ENCODE data around the gene F8.
"Not testable (repeated sequence)": the region's sequence is repeated elsewhere in the genome, so short reads cannot be mapped to it uniquely, and the experiment has no call there.

F8 gene

DNA sequence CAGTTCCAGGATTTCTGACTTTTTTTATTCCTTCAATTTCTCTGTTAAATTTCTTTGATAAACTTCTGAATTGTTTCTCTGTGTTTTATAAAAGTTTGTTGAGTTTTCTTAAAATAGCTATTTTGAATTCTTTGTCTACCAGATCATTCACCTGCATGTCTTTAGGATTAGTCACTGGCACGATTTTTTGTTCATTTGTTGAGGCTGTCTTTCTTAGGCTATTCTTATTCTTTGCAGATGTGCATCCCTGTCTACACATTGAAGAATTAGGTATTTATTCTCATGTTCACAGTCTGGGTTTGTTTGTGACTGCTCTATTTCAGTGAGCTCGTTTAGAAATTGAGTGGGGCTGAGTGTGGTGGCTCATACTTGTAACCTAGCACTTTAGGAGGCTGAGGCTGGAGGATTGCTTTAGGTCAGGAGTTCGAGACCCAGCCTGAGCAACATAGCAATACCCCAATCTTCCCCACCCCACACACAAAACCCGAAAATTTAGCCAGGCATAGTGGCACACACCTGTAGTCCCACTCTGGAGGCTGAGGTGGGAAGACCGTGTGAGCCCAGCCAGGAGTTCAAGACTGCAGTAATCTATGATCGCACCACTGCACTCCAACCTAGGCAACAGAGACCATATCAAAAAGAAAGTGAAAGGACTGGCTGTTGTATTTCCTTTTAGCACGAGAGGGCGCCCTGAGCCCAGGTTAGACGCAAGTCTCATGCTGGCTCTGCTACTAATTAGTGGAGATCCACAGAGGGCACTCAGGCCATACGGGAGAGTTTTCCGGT is 42.0 kb downstream of the F8 start:
- Mint-ChIP-seq H3K27ac (no peak overlapping the region), H3K4me1 (ENCODE audit: low read depth) (peaks cover 7% of the 10 kb centered on the region)

DNA sequence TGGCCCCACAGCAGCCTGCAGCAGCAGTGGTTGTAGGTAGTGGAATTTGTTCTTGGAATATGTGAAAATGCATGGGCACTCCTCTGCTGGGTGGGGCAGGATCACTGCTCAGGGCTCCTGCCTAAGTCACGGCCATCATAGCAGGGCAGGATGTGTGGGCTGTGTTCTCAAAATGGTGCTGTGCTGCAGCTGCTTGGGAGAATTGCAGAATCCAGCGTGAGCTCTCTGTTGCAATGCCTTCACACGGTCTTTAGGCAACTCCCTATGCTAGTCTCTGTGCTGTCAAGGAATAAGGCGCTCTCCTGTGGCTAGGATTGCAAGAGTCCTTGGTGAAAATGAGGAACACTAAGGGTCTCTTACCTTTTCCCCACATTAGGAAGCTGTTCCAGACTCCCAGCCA is 42.9 kb downstream of the F8 start:
- H3K27ac Mint-ChIP-seq = no peak overlapping the region

More for the DNA sequence above, 42.0 kb downstream of the F8 start:
- Mint-ChIP-seq H3K4me3 (peak overlapping the region; percentile 79), H3K9me3 (ENCODE audit: low read depth) (peaks cover 4% of the 10 kb centered on the region), H3K36me3 (no peaks in the 10 kb centered on the region), H3K27me3 (no peaks in the 10 kb centered on the region)

DNA sequence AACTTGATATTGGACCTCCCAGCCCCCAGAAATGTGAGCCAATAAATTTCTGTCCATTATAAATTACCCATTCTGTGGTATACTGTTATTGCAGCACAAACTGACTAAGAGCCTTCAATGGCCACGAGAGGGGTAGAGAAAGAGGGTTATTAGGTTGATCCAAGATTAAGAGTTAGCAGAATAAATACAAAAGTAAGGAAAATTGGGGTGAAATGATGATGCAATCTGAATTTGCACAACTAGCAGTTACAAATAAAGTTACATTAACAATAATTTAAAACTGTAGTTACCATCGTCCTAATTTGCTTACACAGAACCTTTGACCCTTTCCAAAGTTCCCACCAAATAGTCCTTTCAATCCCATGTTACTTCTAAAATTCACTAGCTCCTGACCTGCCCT is 54.2 kb downstream of the F8 start:
- H3K4me3 Mint-ChIP-seq = no peak overlapping the region
- H3K36me3 Mint-ChIP-seq = no peaks in the 10 kb centered on the region
- no peak overlapping the region for H3K27ac Mint-ChIP-seq
- H3K9me3 Mint-ChIP-seq (ENCODE audit: low read depth) = no peaks in the 10 kb centered on the region
- H3K27me3 Mint-ChIP-seq = no peaks in the 10 kb centered on the region
- H3K4me1 Mint-ChIP-seq (ENCODE audit: low read depth) = no peaks in the 10 kb centered on the region

More for the DNA sequence above, 42.9 kb downstream of the F8 start:
- no peaks in the 10 kb centered on the region for H3K36me3 Mint-ChIP-seq
- peaks cover 7% of the 10 kb centered on the region for H3K4me1 Mint-ChIP-seq (ENCODE audit: low read depth)
- peaks cover 2% of the 10 kb centered on the region for H3K27me3 Mint-ChIP-seq
- H3K4me3 Mint-ChIP-seq = no peak overlapping the region
- H3K9me3 Mint-ChIP-seq (ENCODE audit: low read depth) = peaks cover 4% of the 10 kb centered on the region

DNA sequence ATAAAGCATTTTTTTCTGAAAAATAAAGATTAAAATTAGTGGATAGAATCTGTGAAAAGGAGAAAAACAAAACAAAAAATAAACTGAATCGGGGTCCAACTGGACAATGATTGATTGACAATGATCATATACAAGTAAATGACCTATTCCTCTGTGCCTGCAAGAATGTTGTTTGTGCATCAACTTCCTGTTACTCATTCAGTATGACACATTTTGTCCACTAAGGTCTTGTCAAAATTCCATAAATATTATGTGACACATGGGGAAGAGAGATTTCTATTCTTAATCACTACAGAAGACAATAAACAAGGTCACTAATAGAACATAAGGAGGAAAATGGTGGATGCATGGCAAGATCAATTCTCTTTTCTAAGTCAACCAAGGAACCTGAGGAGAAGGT is 54.9 kb downstream of the F8 start:
- Mint-ChIP-seq H3K36me3 (no peaks in the 10 kb centered on the region), H3K4me1 (ENCODE audit: low read depth) (no peaks in the 10 kb centered on the region), H3K4me3 (no peak overlapping the region), H3K27ac (no peak overlapping the region), H3K27me3 (no peaks in the 10 kb centered on the region), H3K9me3 (ENCODE audit: low read depth) (no peaks in the 10 kb centered on the region)

DNA sequence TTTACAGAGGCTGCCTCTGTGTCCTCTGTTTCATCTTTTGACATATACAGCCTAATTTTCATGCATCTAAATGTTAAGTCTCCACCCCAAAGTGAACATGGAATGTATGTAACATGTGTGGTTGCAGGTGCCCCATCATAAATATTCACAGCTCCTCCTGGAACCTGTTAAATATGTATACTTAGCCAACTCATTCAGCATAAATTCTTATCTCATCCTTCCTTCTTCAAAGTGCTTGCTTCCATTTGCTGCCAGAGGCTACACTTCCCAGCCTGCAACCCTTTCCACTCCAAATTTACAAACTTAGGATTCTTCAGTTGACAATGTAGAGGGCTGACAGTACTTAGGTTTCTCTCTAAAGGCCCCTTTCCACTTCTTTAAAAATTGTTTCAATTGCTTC is 60.6 kb downstream of the F8 start:
- no peak overlapping the region for H3K27ac Mint-ChIP-seq
- H3K27me3 Mint-ChIP-seq = no peaks in the 10 kb centered on the region
- H3K9me3 Mint-ChIP-seq (ENCODE audit: low read depth) = no peaks in the 10 kb centered on the region
- no peaks in the 10 kb centered on the region for H3K36me3 Mint-ChIP-seq
- H3K4me3 Mint-ChIP-seq = no peak overlapping the region
- H3K4me1 Mint-ChIP-seq (ENCODE audit: low read depth) = no peaks in the 10 kb centered on the region

DNA sequence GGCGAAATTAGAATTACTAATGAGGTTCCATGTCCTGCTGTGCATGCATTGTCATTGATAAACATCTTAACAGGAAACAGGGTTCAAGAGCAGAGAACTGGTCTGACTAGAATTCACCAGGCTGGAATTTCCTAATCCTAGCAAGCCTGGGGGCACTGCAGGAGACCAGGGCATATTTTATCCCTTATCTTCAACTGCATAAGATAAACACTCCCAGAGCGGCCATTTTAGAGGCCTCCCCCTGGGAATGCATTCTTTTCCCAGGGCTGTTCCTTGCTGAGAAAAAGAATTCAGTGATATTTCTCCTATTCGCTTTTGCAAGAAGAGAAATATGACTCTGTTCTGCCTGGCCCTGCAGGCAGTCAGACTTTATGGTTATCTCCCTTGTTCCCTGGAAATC is 66.7 kb downstream of the F8 start:
- not testable (repeated sequence) for H3K27ac Mint-ChIP-seq; H3K4me1 Mint-ChIP-seq (ENCODE audit: low read depth); H3K4me3 Mint-ChIP-seq; H3K9me3 Mint-ChIP-seq (ENCODE audit: low read depth); H3K27me3 Mint-ChIP-seq; H3K36me3 Mint-ChIP-seq

DNA sequence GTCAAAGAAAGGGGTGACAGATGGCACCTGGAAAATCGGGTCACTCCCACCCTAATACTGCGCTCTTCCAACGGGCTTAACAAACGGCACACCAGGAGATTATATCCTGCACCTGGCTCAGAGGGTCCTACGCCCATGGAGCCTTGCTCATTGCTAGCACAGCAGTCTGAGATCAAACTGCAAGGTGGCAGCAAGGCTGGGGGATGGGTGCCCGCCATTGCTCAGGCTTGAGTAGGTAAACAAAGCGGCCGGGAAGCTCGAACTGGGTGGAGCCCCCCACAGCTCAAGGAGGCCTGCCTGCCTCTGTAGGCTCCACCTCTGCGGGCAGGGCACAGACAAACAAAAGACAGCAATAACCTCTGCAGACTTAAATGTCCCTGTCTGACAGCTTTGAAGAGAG is 83.3 kb downstream of the F8 start:
- H3K36me3 Mint-ChIP-seq; H3K9me3 Mint-ChIP-seq (ENCODE audit: low read depth); H3K4me3 Mint-ChIP-seq; H3K27ac Mint-ChIP-seq; H3K4me1 Mint-ChIP-seq (ENCODE audit: low read depth); H3K27me3 Mint-ChIP-seq: not testable (repeated sequence)

DNA sequence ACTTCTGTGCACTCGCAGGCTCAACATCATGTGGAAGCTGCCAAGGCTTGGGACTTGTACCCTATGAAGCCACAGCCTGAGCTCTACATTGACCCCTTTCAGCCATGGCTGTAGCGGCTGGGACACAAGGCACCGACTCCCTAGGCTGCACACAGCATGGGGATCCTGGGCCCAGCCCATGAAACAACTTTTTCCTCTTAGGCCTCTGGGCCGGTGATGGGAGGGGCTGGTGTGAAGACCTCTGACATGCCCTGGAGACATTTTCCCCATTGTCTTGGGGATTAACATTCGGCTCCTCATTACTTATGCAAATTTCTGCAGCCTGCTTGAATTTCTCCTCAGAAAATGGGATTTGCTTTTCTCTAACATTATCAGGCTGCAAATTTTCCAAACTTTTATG is 97.8 kb downstream of the F8 start:
- not testable (repeated sequence) for H3K4me1 Mint-ChIP-seq (ENCODE audit: low read depth); H3K27ac Mint-ChIP-seq; H3K27me3 Mint-ChIP-seq; H3K4me3 Mint-ChIP-seq; H3K9me3 Mint-ChIP-seq (ENCODE audit: low read depth); H3K36me3 Mint-ChIP-seq

DNA sequence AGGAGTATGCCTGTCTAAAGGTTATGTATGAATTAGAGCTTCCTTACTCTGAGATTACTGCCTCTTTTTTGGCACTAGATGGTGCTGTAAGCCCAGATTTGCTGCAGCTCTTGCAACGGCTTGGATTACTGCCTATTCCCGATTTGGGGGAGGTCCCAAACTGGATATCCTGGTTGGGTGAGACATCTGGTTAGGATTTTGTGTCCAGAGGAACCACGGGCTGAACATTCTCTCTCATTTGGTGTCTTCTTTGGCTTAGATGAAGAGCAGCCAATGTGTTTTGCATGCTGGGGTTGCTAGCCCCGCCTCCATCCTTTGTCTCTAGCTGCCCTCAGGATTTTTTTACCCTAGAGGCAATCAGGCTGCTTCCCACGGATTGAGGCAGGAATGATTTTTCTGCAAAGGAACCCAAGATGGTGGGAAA is 104.5 kb downstream of the F8 start:
- H3K27me3 Mint-ChIP-seq = peaks cover 3% of the 10 kb centered on the region
- peak overlapping the region; percentile 75 for H3K4me3 Mint-ChIP-seq
- H3K36me3 Mint-ChIP-seq = no peaks in the 10 kb centered on the region
- no peaks in the 10 kb centered on the region for H3K9me3 Mint-ChIP-seq (ENCODE audit: low read depth)
- H3K4me1 Mint-ChIP-seq (ENCODE audit: low read depth) = no peaks in the 10 kb centered on the region
- H3K27ac Mint-ChIP-seq = no peak overlapping the region

DNA sequence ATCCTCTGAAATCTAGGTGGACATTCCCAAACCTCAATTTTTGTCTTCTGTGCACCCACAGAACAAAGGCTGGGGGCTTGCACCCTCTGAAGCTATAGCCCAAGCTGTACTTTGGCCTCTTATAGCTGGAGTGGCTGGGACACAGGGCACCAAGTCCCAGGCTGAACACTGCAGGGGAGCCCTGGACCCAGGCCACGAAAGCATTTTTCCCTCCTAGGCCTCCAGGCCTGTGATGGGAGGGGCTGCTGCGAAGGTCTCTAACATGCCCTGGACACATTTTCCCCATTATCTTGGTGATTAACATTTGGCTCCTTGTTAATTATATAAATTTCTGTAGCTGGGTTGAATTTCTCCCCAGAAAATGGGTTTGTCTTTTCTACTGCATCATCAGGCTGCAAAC is 108.5 kb downstream of the F8 start:
- Mint-ChIP-seq H3K36me3 (no peaks in the 10 kb centered on the region), H3K27me3 (peaks cover 3% of the 10 kb centered on the region), H3K4me3 (no peak overlapping the region), H3K4me1 (ENCODE audit: low read depth) (no peaks in the 10 kb centered on the region), H3K27ac (no peak overlapping the region), H3K9me3 (ENCODE audit: low read depth) (no peaks in the 10 kb centered on the region)

DNA sequence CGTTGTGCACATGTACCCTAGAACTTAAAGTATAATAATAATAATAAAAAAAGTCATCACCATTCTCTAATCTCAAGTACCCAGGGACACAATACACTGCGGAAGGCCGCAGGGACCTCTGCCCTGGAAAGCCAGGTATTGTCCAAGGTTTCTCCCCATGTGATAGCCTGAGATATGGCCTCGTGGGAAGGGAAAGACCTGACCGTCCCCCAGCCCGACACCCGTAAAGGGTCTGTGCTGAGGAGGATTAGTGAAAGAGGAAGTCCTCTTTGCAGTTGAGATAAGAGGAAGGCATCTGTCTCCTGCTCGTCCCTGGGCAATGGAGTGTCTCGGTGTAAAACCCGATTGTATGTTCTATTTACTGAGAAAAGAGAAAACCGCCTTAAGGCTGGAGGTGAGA is 112.0 kb downstream of the F8 start:
- not testable (repeated sequence) for H3K4me1 Mint-ChIP-seq (ENCODE audit: low read depth); H3K27me3 Mint-ChIP-seq; H3K4me3 Mint-ChIP-seq; H3K27ac Mint-ChIP-seq; H3K9me3 Mint-ChIP-seq (ENCODE audit: low read depth); H3K36me3 Mint-ChIP-seq

DNA sequence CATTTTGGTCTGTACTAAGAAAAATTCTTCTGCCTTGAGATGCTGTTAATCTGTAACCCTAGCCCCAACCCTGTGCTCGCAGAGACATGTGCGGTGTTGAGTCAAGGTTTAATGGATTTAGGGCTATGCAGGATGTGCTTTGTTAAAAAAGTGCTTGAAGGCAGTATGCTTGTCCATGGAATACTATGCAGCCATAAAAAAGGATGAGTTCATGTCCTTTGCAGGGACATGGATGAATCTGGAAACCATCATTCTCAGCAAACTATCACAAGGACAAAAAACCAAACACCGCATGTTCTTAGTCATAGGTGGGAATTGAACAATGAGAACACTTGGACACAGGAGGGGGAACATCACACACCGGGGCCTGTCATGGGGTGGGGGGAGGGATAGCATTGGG is 112.5 kb downstream of the F8 start:
- not testable (repeated sequence) for H3K27me3 Mint-ChIP-seq; H3K9me3 Mint-ChIP-seq (ENCODE audit: low read depth); H3K27ac Mint-ChIP-seq; H3K36me3 Mint-ChIP-seq; H3K4me3 Mint-ChIP-seq; H3K4me1 Mint-ChIP-seq (ENCODE audit: low read depth)

DNA sequence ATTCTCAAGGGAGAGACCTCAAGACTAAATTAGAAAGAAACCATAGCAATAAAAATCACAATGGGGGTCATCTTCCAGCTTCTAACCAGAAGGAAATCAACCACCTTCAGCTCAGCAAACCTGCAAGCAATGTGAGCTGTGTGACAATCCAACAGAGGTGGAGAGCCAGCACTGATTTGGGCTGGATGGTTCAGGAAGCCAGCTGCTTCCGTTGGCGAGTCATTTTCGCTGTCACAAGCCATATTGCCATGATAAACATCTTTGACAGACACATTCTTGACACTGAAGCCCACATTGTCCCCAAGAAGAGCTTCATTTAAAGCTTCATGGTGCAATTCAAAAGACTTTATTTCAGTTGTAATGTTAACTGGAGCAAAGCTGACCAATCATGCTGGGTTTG is 113.7 kb downstream of the F8 start:
- H3K27me3 Mint-ChIP-seq = peaks cover 3% of the 10 kb centered on the region
- H3K9me3 Mint-ChIP-seq (ENCODE audit: low read depth) = no peaks in the 10 kb centered on the region
- no peak overlapping the region for H3K4me3 Mint-ChIP-seq
- H3K4me1 Mint-ChIP-seq (ENCODE audit: low read depth) = no peaks in the 10 kb centered on the region
- H3K36me3 Mint-ChIP-seq = no peaks in the 10 kb centered on the region
- H3K27ac Mint-ChIP-seq = no peak overlapping the region

DNA sequence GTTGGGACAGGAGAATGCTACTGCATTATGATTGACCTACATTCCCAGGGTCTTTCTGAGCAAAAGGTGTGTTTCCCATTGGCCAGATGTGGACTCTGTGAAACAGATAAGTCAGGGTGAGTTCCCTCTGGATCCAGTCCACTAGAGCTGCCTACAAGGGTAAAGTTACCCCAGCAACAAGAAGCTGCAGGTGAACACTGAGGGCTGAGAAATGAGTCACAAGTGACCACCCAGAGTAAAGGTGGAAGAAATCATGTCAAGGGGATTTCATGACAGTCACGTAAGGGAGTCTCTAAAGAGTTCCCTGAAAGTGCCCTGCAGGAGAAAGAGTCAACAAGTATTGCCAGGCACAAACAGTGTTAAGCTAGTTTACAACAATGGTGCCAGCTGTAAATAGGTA is 120.1 kb downstream of the F8 start:
- no peaks in the 10 kb centered on the region for H3K36me3 Mint-ChIP-seq
- H3K27ac Mint-ChIP-seq = no peak overlapping the region
- no peaks in the 10 kb centered on the region for H3K9me3 Mint-ChIP-seq (ENCODE audit: low read depth)
- no peak overlapping the region for H3K4me3 Mint-ChIP-seq
- H3K27me3 Mint-ChIP-seq = no peaks in the 10 kb centered on the region
- H3K4me1 Mint-ChIP-seq (ENCODE audit: low read depth) = no peaks in the 10 kb centered on the region

DNA sequence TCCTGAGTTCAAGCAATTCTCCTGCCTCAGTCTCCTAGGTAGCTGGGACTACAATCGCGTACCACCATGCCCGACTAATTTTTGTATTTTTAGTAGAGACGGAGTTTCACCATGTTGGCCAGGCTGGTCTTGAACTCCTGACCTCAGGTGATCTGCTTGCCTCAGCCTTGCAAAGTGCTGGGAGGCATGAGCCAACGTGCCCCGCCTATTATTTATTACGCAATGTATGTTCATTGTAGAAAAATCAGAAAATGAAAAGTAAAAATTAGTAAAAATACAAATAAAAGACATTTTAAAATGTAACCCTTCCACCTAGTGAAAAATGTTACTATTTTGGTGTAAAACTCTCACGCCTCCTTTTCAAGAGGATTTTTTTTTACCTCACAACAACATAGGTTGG is 122.2 kb downstream of the F8 start:
- Mint-ChIP-seq H3K27ac (no peak overlapping the region), H3K4me1 (ENCODE audit: low read depth) (no peaks in the 10 kb centered on the region), H3K4me3 (no peak overlapping the region), H3K36me3 (no peaks in the 10 kb centered on the region), H3K9me3 (ENCODE audit: low read depth) (no peaks in the 10 kb centered on the region), H3K27me3 (no peaks in the 10 kb centered on the region)

DNA sequence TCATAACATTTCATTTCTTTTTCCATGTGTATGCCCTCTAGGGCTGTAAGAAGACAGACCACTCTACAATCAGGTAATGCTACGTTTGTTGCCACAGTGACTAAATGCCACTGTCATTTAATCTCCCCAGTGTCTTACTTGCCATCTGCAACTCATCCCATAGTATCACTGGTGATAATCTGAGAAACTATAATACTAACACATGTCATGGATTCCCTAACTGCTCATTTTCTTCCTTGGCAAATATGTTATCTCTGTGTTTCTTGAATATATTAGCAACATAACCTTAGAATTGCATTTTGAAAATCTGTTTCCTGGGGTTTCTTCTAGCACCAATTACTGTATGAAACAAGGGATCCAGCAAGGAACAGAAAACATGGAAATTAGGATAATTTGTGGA is 130.2 kb downstream of the F8 start:
- Mint-ChIP-seq H3K27ac (no peak overlapping the region), H3K4me1 (ENCODE audit: low read depth) (peaks cover 12% of the 10 kb centered on the region), H3K4me3 (no peak overlapping the region), H3K9me3 (ENCODE audit: low read depth) (no peaks in the 10 kb centered on the region), H3K36me3 (no peaks in the 10 kb centered on the region), H3K27me3 (no peaks in the 10 kb centered on the region)
